Mesenchymal stem cell (in vitro differentiated cells and primary cell): Measurements from ENCODE around the gene DYSF.

ENCODE experiments used
- DNase-seq: peaks from one replicate; pipeline ENCODE4 v3.0.0-alpha.2; 2013
- H2AFZ ChIP-seq: one replicate; pipeline ENCODE4 v1.6.1; 2013; ENCODE audit warnings: low read depth, mild to moderate bottlenecking, control low read depth, inconsistent platforms, low read length, moderate library complexity
- H2AK5ac ChIP-seq: 2 replicates; pipeline ENCODE4 v1.6.1; 2013; ENCODE audit warnings: low read length, moderate library complexity, mild to moderate bottlenecking, inconsistent platforms; ENCODE audit not compliant: severe bottlenecking
- H2BK120ac ChIP-seq: one replicate; pipeline ENCODE4 v1.6.1; 2013; ENCODE audit warnings: low read depth, mild to moderate bottlenecking, inconsistent platforms, low read length, moderate library complexity
- H2BK12ac ChIP-seq, 2 experiments: one replicate each; pipeline ENCODE4 v1.6.1; 2013; ENCODE audit warnings: inconsistent platforms in 2 of 2, low read length in 2 of 2, mild to moderate bottlenecking in 2 of 2, moderate library complexity in 2 of 2, control low read depth in 1 of 2
- H2BK15ac ChIP-seq: one replicate; pipeline ENCODE4 v1.6.1; 2013; ENCODE audit warnings: mild to moderate bottlenecking, low read depth, inconsistent platforms; ENCODE audit not compliant: poor library complexity, severe bottlenecking
- H2BK5ac ChIP-seq: 2 replicates; pipeline ENCODE4 v1.6.1; 2013; ENCODE audit warnings: low read depth, mild to moderate bottlenecking, low read length, control low read depth, inconsistent platforms; ENCODE audit not compliant: poor library complexity, severe bottlenecking
- H3K14ac ChIP-seq, 2 experiments: one replicate each; pipeline ENCODE4 v1.6.1; 2013; ENCODE audit warnings: inconsistent platforms in 2 of 2, low read length in 2 of 2, control low read depth in 1 of 2, mild to moderate bottlenecking in 1 of 2, moderate library complexity in 1 of 2
- H3K18ac ChIP-seq, 2 experiments: one replicate each; pipeline ENCODE4 v1.6.1; 2013; ENCODE audit warnings: inconsistent platforms in 2 of 2, low read length in 2 of 2, control low read depth in 1 of 2, low read depth in 1 of 2, mild to moderate bottlenecking in 1 of 2
- H3K23ac ChIP-seq, 2 experiments: one replicate each; pipeline ENCODE4 v1.6.1; 2013; ENCODE audit warnings: inconsistent platforms in 2 of 2, low read length in 2 of 2, mild to moderate bottlenecking in 2 of 2, moderate library complexity in 2 of 2, control low read depth in 1 of 2
- H3K27ac ChIP-seq: 2 replicates; pipeline ENCODE4 v1.5.1; 2013; ENCODE audit warnings: mild to moderate bottlenecking, moderate library complexity, low read length, control low read depth, inconsistent platforms; ENCODE audit not compliant: poor library complexity, severe bottlenecking
- H3K27me3 ChIP-seq, 2 experiments: 2 replicates each; pipeline versions ENCODE4 v1.6.1 to v1.7.0; 2013; ENCODE audit warnings: low read length in 2 of 2, mild to moderate bottlenecking in 2 of 2, moderate library complexity in 2 of 2, control low read depth in 1 of 2, inconsistent platforms in 1 of 2; ENCODE audit not compliant: control insufficient read depth in 1 of 2, insufficient read depth in 1 of 2
- H3K36me3 ChIP-seq, 2 experiments: 2 replicates each; pipeline versions ENCODE4 v1.6.1 to v1.7.0; 2013; ENCODE audit warnings: low read length in 2 of 2, control low read depth in 1 of 2, inconsistent platforms in 1 of 2, low read depth in 1 of 2, mild to moderate bottlenecking in 1 of 2; ENCODE audit not compliant: insufficient read depth in 2 of 2, control insufficient read depth in 1 of 2
- H3K4ac ChIP-seq, 2 experiments: one replicate each; pipeline ENCODE4 v1.6.1; 2013; ENCODE audit warnings: inconsistent platforms in 2 of 2, low read length in 2 of 2, mild to moderate bottlenecking in 2 of 2, moderate library complexity in 2 of 2, control low read depth in 1 of 2, low read depth in 1 of 2
- H3K4me1 ChIP-seq: 2 replicates; pipeline ENCODE4 v1.6.1; 2013; ENCODE audit warnings: low read depth, low read length, control low read depth; ENCODE audit not compliant: control insufficient read depth, insufficient read depth
- H3K4me2 ChIP-seq: 2 replicates; pipeline ENCODE4 v1.6.1; 2013; ENCODE audit warnings: low read length, mild to moderate bottlenecking, inconsistent platforms; ENCODE audit not compliant: poor library complexity, severe bottlenecking
- H3K4me3 ChIP-seq, 2 experiments: 2 replicates each; pipeline versions ENCODE4 v1.5.1 to v1.7.0; 2013; ENCODE audit warnings: low read length in 2 of 2, mild to moderate bottlenecking in 2 of 2, control low read depth in 1 of 2, low read depth in 1 of 2; ENCODE audit not compliant: insufficient read depth in 1 of 2
- H3K79me1 ChIP-seq: replicated peaks from 2 replicates; pipeline ENCODE4 v1.6.1; 2013; ENCODE audit warnings: mild to moderate bottlenecking, control low read depth, low read length, inconsistent platforms; ENCODE audit not compliant: poor library complexity, severe bottlenecking
- H3K9ac ChIP-seq: 2 replicates; pipeline ENCODE4 v1.7.0; 2013; ENCODE audit warnings: mild to moderate bottlenecking, low read length, moderate library complexity
- H3K9me3 ChIP-seq: 2 replicates; pipeline ENCODE4 v1.7.0; 2013; ENCODE audit warnings: mild to moderate bottlenecking, low read length; ENCODE audit not compliant: control insufficient read depth
- H4K8ac ChIP-seq: one replicate; pipeline ENCODE4 v1.6.1; 2013; ENCODE audit warnings: inconsistent platforms, mild to moderate bottlenecking, low read length, moderate library complexity
- H4K91ac ChIP-seq: one replicate; pipeline ENCODE4 v1.6.1; 2013; ENCODE audit warnings: mild to moderate bottlenecking, low read length, inconsistent platforms
- WGBS: methylation state at CpG from one replicate; pipeline ENCODE4 v1.1.7; 2013; ENCODE audit warnings: mixed read lengths; 5-methylcytosine and 5-hydroxymethylcytosine counted together

Gene DYSF

GRCh38 chr2:71544919-71545571 is 91.7 kb downstream of the DYSF start:
- Histone ChIP-seq H3K23ac (no peak overlapping the region), H3K4me2 (no peak overlapping the region), H3K36me3 (peaks cover 0 to 37% of the 10 kb centered on the region in 2 experiments), H2BK15ac (no peak overlapping the region), H2AFZ (no peak overlapping the region), H4K8ac (no peak overlapping the region), H3K9me3 (no peaks in the 10 kb centered on the region), H3K79me1 (peaks cover 4% of the 10 kb centered on the region), H3K4me3 (no peak overlapping the region), H2BK5ac (no peak overlapping the region), H3K18ac (no peak overlapping the region), H3K4ac (no peak overlapping the region), H3K14ac (no peak overlapping the region), H3K27ac (no peak overlapping the region), H3K4me1 (peaks cover 3% of the 10 kb centered on the region), H3K27me3 (peaks cover 0 to 58% of the 10 kb centered on the region in 2 experiments), H2AK5ac (no peak overlapping the region), H2BK12ac (no peak overlapping the region), H4K91ac (no peak overlapping the region), H3K9ac (no peak overlapping the region), H2BK120ac (no peak overlapping the region)
- 81% methylated on average over 5 of the region's 9 CpGs for WGBS
- no peak for DNase-seq

- no peak overlapping the region for H3K27ac ChIP-seq
Observed at GRCh38 chr2:71545572-71546274, 92.4 kb downstream of the DYSF start.

GRCh38 chr2:71546275-71546638 is 92.9 kb downstream of the DYSF start:
- Histone ChIP-seq H3K36me3 (peaks cover 0 to 46% of the 10 kb centered on the region in 2 experiments), H3K4me3 (peak overlapping the region in 1 of 2 experiments; percentile 33), H3K27ac (no peak overlapping the region), H3K27me3 (peaks cover 0 to 58% of the 10 kb centered on the region in 2 experiments), H3K9me3 (no peaks in the 10 kb centered on the region), H3K79me1 (peaks cover 4% of the 10 kb centered on the region), H3K23ac (no peak overlapping the region), H4K91ac (no peak overlapping the region), H3K4me2 (no peak overlapping the region), H3K9ac (no peak overlapping the region), H2BK5ac (no peak overlapping the region), H2BK12ac (no peak overlapping the region), H2BK15ac (no peak overlapping the region), H2AK5ac (no peak overlapping the region), H3K18ac (no peak overlapping the region), H2BK120ac (no peak overlapping the region), H3K14ac (no peak overlapping the region), H3K4ac (no peak overlapping the region), H2AFZ (no peak overlapping the region), H4K8ac (no peak overlapping the region), H3K4me1 (peaks cover 3% of the 10 kb centered on the region)
- no CpG with 5 or more reads among the region's 3 CpGs for whole genome bisulfite sequencing
- DNase-seq, result no peak

More at GRCh38 chr2:71545572-71546274, 92.4 kb downstream of the DYSF start:
- Histone ChIP-seq H3K18ac (no peak overlapping the region), H3K9ac (no peak overlapping the region), H3K4ac (no peak overlapping the region), H2BK15ac (no peak overlapping the region), H3K9me3 (no peaks in the 10 kb centered on the region), H3K4me2 (no peak overlapping the region), H4K91ac (no peak overlapping the region), H3K4me1 (peaks cover 3% of the 10 kb centered on the region), H3K14ac (no peak overlapping the region), H2BK5ac (no peak overlapping the region), H3K23ac (no peak overlapping the region), H3K79me1 (peaks cover 4% of the 10 kb centered on the region), H4K8ac (no peak overlapping the region), H3K36me3 (peaks cover 0 to 41% of the 10 kb centered on the region in 2 experiments), H2AFZ (no peak overlapping the region), H2BK120ac (no peak overlapping the region), H2BK12ac (no peak overlapping the region), H3K27me3 (peaks cover 0 to 58% of the 10 kb centered on the region in 2 experiments), H2AK5ac (no peak overlapping the region), H3K4me3 (peak overlapping the region in 1 of 2 experiments; percentile 33)
- 45% methylated on average over 22 of the region's 22 CpGs for WGBS
- peak; percentile 61 for DNase-seq

GRCh38 chr2:71546777-71547281 is 93.5 kb downstream of the DYSF start:
- Histone ChIP-seq H2BK120ac (no peak overlapping the region), H3K18ac (no peak overlapping the region), H4K8ac (no peak overlapping the region), H3K4me2 (no peak overlapping the region), H3K4me1 (peaks cover 3% of the 10 kb centered on the region), H2BK15ac (no peak overlapping the region), H2AK5ac (no peak overlapping the region), H4K91ac (no peak overlapping the region), H3K9ac (no peak overlapping the region), H2BK12ac (no peak overlapping the region), H3K36me3 (peaks cover 0 to 51% of the 10 kb centered on the region in 2 experiments), H3K23ac (no peak overlapping the region), H3K4ac (no peak overlapping the region), H3K27me3 (peaks cover 0 to 58% of the 10 kb centered on the region in 2 experiments), H3K14ac (no peak overlapping the region), H3K79me1 (peaks cover 4% of the 10 kb centered on the region), H2BK5ac (no peak overlapping the region), H2AFZ (no peak overlapping the region), H3K27ac (no peak overlapping the region), H3K9me3 (no peaks in the 10 kb centered on the region), H3K4me3 (no peak overlapping the region)
- no peak for DNase-seq
- WGBS, result 94% methylated on average over 13 of the region's 14 CpGs
